Posterior vena cava (tissue), 2 donors: ENCODE measurements around the gene FILIP1. TPM values are rescaled to one million over a fixed set of nuclear protein-coding genes. Genes with fewer than 3 reads are reported as not detected.
"Not testable (repeated sequence)": the region's sequence is repeated elsewhere in the genome, so short reads cannot be mapped to it uniquely, and the experiment has no call there.

Source experiments
- DNase-seq: peaks from one replicate; pipeline ENCODE4 v3.0.0-alpha.2; 2020; ENCODE audit warnings: low spot score
- intact Hi-C, 2 donors: fragments of 100-400 bp; cut with DNase I; formaldehyde crosslinking; loops; one replicate each; pipeline versions ENCODE4 v1.14.1 to v1.14.2; 2022 to 2023
- total RNA-seq, 2 donors: library from RNA; stranded (reverse); fragmentation: NEBNext Ultra II Directional; extraction: Animal tissue kit (Norgen Biotek cat#: 25700); gene quantifications; one replicate each; pipeline ENCODE4 v1.2.1, GENCODE V29; 2021
- donor health status: DM: yes; HTN: yes; CAD: no.
- donor health status: DM: yes; HTN: yes; CAD: no.

Gene FILIP1
- total RNA-seq, 2 donors from 2014 or later, result 40.3 to 43.2 TPM

DNA sequence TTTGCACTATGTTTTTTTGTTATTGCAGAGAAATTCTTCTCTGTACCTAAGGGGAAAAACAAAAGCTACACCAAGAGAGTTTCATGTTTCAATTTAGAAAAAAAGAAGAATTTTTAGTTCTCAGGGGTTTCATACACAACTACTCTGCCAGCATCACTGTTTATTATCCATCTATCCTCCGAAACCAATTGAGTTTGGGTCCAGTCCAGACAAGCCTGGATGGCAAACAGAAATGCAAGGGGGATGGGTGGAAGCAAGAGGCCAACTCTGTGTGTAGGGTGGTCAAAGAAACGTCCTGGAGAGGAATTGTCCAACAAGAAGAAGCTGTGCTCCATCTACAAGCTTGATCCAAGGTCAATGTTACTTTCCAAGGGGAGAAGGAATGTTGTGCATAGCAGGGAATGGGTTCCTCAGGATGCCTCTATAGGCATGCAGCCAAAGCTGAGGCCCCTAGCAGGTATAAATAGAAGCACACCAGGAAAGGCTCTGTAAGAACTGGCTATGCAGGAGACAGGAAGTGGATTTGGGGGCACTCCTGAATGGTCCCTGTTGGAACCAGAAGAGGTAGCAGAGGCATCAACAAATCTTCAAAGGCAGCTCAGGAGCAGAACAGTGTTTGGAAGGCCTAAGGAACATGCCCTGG lies 64.4 kb downstream of the FILIP1 start:
- no peak for DNase-seq
- intact Hi-C loops, result loop anchor here in 1 of 2 donors (10.0 kb wide), 1 partner anchor 56 kb away; no protein-coding TSS in a partner anchor

DNA sequence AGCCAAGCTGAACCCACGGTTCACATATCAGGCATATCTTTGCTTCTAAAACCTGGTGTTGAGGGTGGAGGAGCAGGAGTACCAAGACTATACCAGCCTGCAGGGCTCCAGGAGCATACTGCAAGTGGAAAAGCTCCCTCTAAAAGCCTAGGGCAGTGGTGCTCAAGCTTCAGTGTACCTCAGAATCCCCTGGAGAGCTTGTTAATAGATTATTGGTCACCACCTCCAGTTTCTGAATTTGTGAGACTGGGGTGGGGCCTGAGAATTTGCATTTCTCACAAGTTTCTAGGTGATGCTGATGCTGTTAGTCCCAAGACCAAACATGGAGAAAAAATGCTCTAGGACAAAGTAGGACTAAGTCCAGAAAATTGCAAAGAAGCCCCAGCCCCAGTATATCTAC lies 65.4 kb downstream of the FILIP1 start:
- intact Hi-C loops, result loop anchor here in 1 of 2 donors (10.0 kb wide), 1 partner anchor 57 kb away; no protein-coding TSS in a partner anchor

GRCh38 chr6:75427329-75427728 lies 66.3 kb downstream of the FILIP1 start:
- intact Hi-C loops, result loop anchor here in 1 of 2 donors (10.0 kb wide), 1 partner anchor 57 kb away; no protein-coding TSS in a partner anchor

More for the DNA sequence above, 65.4 kb downstream of the FILIP1 start:
- no peak for DNase-seq

GRCh38 chr6:75424618-75425548 lies 68.7 kb downstream of the FILIP1 start:
- no peak for DNase-seq

More at GRCh38 chr6:75427329-75427728, 66.3 kb downstream of the FILIP1 start:
- DNase-seq, result no peak

GRCh38 chr6:75423386-75423785 lies 70.2 kb downstream of the FILIP1 start:
- no peak for DNase-seq
- intact Hi-C loops, result loop anchor here in 1 of 2 donors (10.0 kb wide), 1 partner anchor 61 kb away; no protein-coding TSS in a partner anchor

More at GRCh38 chr6:75424618-75425548, 68.7 kb downstream of the FILIP1 start:
- intact Hi-C loops, result loop anchor here in 1 of 2 donors (10.0 kb wide), 1 partner anchor 60 kb away; no protein-coding TSS in a partner anchor

- intact Hi-C loops, result loop anchor here in 1 of 2 donors (10.0 kb wide), 1 partner anchor 63 kb away; no protein-coding TSS in a partner anchor
Measured at GRCh38 chr6:75422024-75422639, 71.5 kb downstream of the FILIP1 start.

DNA sequence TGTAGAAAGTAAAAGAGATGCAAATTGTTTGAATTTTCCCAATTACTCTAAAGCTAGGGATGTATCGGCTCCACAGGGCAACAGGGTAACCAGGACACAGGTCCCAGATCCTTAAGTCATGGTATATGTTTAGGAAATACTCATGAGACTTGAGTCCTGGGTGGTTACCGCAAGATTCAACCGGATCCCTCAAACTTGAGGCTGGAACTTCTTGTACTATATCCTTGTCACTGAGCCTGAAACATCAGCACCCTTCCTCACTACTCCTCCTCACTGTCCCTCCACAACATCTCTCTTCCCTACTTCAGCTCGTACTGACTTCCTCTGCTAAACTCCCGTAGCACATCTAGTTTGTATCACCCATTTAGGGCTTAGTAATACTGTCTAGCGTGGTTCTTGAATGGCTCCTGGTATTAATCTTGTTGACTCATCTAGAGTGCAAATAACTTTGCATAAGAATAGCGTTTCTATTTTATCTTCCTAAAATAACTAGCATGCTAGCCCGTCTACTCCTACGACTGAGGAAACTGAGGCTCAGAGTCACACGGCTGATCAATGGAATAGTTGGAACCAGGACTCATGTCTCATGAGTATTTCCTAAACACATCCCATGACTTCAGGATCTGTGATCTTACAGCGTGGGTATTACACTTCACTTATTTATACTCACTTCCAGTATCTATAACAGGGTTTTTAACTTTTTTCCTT lies 72.1 kb downstream of the FILIP1 start:
- DNase-seq, result no peak
- intact Hi-C loops, result loop anchor here in 1 of 2 donors (10.0 kb wide), 1 partner anchor 63 kb away; no protein-coding TSS in a partner anchor

More at GRCh38 chr6:75422024-75422639, 71.5 kb downstream of the FILIP1 start:
- no peak for DNase-seq

- intact Hi-C loops, result loop anchor here in 1 of 2 donors (10.0 kb wide), 1 partner anchor 65 kb away; no protein-coding TSS in a partner anchor
- no peak for DNase-seq
Measured at GRCh38 chr6:75419980-75420379, 73.6 kb downstream of the FILIP1 start.

GRCh38 chr6:75419416-75419815 lies 74.2 kb downstream of the FILIP1 start:
- no peak for DNase-seq
- intact Hi-C loops, result no loop called here

GRCh38 chr6:75418233-75418632 lies 75.4 kb downstream of the FILIP1 start:
- intact Hi-C loops, result no loop called here
- no peak for DNase-seq

- DNase-seq, result no peak
- intact Hi-C loops, result no loop called here
Measured at GRCh38 chr6:75416443-75416842, 77.2 kb downstream of the FILIP1 start.

DNA sequence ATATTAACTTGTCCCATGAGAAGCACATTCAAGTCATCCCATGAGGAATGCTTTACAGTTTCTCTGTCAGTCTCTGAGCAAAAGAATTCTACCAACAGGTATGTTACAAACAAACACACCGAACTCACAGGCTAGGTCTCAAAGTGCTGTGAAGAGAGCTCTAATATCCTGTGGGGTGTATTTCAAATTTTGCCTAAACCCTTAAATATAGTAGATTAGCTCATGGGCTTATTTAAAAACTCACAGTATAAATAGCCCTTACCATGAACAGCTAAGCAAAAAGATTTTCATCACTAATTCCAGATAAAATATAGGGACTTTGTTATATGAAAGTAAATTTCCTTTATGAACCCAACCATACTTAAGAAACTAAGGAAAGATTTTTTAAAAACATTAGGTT lies 77.8 kb downstream of the FILIP1 start:
- DNase-seq, result no peak
- intact Hi-C loops, result no loop called here

- DNase-seq, result no peak
- intact Hi-C loops, result no loop called here
Measured at GRCh38 chr6:75414445-75415021, 79.1 kb downstream of the FILIP1 start.

DNA sequence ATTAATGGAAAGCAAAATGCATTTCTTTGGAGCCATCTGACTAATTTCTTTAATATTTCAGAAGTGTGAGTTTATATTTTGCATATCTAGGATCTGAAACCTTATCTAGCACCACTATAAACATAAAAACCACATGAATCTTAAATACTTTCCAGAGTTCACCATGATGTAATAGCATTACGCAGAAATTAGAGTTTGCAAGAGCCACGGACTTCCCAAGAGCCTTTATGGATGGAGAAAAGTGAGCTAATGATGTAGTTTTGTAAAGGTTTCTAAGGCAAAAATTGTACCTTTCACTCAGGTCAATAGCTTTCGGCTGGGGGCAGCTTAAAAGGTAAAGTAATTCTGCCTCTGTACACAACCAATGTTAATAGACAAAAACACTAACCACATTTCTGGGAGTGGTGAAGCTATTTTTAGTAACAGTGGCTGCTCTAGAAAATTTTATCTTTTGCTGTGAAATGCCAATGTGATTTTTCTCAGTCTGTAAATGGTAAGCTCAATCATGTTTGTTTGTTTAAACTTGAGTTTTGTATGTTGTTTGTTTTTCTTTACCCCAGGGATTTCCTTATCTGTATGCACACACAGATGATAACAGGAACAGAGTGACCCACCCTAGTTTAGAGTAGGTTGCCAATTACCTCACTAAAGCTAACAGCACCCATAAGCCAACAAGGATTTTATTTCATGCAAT lies 80.5 kb downstream of the FILIP1 start:
- intact Hi-C loops, result no loop called here
- DNase-seq, result no peak

DNA sequence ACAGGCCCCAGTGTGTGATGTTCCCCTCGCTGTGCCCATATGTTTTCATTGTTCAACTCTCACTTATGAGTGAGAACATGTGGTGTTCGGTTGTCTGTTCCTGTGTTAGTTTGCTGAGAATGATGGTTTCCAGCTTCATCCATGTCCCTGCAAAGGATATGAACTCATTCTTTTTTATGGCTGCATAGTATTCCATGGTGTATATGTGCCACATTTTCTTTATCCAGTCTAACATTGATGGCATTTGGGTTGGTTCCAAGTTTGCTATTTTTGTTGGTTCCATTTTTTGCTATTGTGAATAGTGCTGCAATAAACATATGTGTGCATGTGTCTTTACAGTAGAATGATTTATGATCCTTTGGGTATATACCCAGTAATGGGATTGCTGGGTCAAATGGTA lies 83.0 kb downstream of the FILIP1 start:
- intact Hi-C loops, DNase-seq: not testable (repeated sequence)

- intact Hi-C loops, result no loop called here
- DNase-seq, result no peak
Measured at GRCh38 chr6:75409928-75410327, 83.7 kb downstream of the FILIP1 start.

DNA sequence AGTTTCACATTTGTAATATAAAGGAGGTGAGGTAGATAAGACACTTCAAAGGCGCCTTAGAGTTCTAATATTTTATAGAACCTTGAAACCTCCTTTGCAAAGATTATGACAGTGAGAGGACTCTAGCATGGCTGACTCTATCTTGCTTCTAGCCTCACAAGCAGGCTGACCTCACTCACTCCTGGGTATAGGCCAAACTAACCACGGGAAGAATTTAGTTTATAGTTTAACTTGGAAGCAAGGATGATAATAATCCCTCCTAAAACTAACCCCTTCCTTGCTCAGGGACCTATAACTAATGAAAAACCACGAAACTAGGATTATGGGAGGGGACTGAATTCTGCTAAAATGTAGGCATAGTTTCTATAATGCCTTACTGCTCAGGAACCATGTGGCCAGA lies 84.3 kb downstream of the FILIP1 start:
- DNase-seq, result no peak
- intact Hi-C loops, result no loop called here

DNA sequence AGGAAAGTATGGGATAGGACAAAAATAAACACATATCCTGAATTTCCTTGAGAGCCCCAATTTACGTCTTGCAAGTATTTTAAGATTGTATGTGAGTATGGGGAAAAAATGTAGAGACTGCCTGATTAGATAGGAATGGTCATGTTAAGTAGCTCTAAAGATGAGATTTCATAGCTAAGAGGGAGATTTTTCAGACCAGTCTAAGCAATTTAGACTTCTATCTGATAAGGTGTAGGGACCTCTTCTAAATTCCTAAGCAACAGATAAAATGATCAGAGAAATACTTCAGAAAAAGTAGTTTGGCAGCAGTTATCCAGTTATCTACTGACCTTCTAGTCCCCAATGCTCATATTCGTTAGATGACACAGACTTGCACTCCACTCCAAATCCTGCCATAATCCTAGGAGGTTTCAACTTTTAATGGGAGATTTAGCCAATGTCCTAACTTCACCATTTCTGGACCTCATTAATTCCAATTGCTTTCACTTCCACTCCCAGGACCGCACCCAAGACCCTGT lies 90.0 kb downstream of the FILIP1 start:
- DNase-seq, result no peak
- intact Hi-C loops, result no loop called here
